OCI-LY7 (cell line): Measurements from ENCODE around the gene MTHFD1. TPM values are rescaled to one million over a fixed set of nuclear protein-coding genes. Genes with fewer than 3 reads are reported as not detected.

ENCODE experiments used
- BruUV-seq: library from RNA; stranded (reverse); fragments of 400-500 nt; replicated peaks from 2 replicates; lab custom pipeline; 2021; lab: Mats Ljungman, UMichigan
- CTCF ChIA-PET: fragments of 300-600 bp; sonication (Branson Sonifier 250); formaldehyde crosslinking; loops from one replicate; lab custom pipeline; 2022; ENCODE audit warnings: antibody characterized with exemption; ENCODE audit not compliant: unreplicated experiment; lab: Charles Lee
- POLR2A ChIA-PET: fragments of 300-600 bp; sonication (Branson Sonifier 250); formaldehyde crosslinking; loops from one replicate; lab custom pipeline; 2022; ENCODE audit warnings: antibody characterized with exemption; lab: Charles Lee
- DNase-seq: peaks from one replicate; pipeline ENCODE4 v3.0.0-alpha.2; 2015; ENCODE audit warnings: low spot score
- H2AFZ ChIP-seq: fragments of 200-600 bp; sonication (generic), shearing (Covaris generic); 2 replicates; pipeline ENCODE4 v1.6.1; 2014; ENCODE audit warnings: mild to moderate bottlenecking, antibody characterized with exemption, low read length, moderate library complexity
- H3K27ac ChIP-seq: fragments of 200-600 bp; sonication (generic); 2 replicates; pipeline ENCODE4 v1.5.1; 2014; ENCODE audit warnings: mixed run types, low read depth, mild to moderate bottlenecking, moderate library complexity, low read length, inconsistent platforms; ENCODE audit not compliant: poor library complexity, severe bottlenecking
- H3K36me3 ChIP-seq: fragments of 200-600 bp; sonication (generic); 2 replicates; pipeline ENCODE4 v1.6.1; 2014; ENCODE audit warnings: mild to moderate bottlenecking, antibody characterized with exemption, low read length, moderate library complexity, mixed read lengths; ENCODE audit not compliant: insufficient read depth
- H3K4me1 ChIP-seq: fragments of 200-600 bp; sonication (generic); 2 replicates; pipeline ENCODE4 v1.5.1; 2014; ENCODE audit warnings: mild to moderate bottlenecking, low read length; ENCODE audit not compliant: insufficient read depth, poor library complexity, severe bottlenecking
- H3K4me2 ChIP-seq: fragments of 200-600 bp; sonication (generic); 2 replicates; pipeline ENCODE4 v1.6.1; 2014; ENCODE audit warnings: mild to moderate bottlenecking, low read length
- H3K4me3 ChIP-seq: fragments of 200-600 bp; sonication (generic); 2 replicates; pipeline ENCODE4 v1.5.1; 2014; ENCODE audit warnings: mild to moderate bottlenecking, low read depth, low read length; ENCODE audit not compliant: poor library complexity, severe bottlenecking
- H3K79me2 ChIP-seq: fragments of 200-600 bp; sonication (generic); 2 replicates; pipeline ENCODE4 v1.6.1; 2016; ENCODE audit warnings: low read depth, mild to moderate bottlenecking, low read length, moderate library complexity, mixed read lengths; ENCODE audit not compliant: insufficient read depth
- H3K9me2 ChIP-seq: fragments of 200-600 bp; sonication (generic); 2 replicates; pipeline ENCODE4 v1.6.1; 2016; ENCODE audit warnings: mild to moderate bottlenecking, low read length, mixed read lengths; ENCODE audit not compliant: insufficient read depth
- H3K9me3 ChIP-seq: fragments of 200-600 bp; sonication (generic); 2 replicates; pipeline ENCODE4 v1.6.1; 2014; ENCODE audit warnings: mild to moderate bottlenecking, mixed run types, low read length, mixed read lengths
- H4K20me1 ChIP-seq: fragments of 200-600 bp; sonication (generic); 2 replicates; pipeline ENCODE4 v1.6.1; 2014; ENCODE audit warnings: mild to moderate bottlenecking, antibody characterized with exemption, low read length, moderate library complexity, mixed read lengths; ENCODE audit not compliant: insufficient read depth
- CTCF ChIP-seq: fragments of 200-600 bp; sonication (generic); conservative IDR thresholded peaks from 2 replicates; pipeline ENCODE4 v1.5.1; 2014; ENCODE audit warnings: mild to moderate bottlenecking, antibody characterized with exemption, low read length, moderate library complexity, mixed read lengths
- EZH2phosphoT487 ChIP-seq: fragments of 200-600 bp; sonication (generic); IDR thresholded peaks from 2 replicates; pipeline ENCODE4 v1.6.1; 2018; ENCODE audit warnings: low read depth, borderline replicate concordance, mild to moderate bottlenecking, mixed run types, antibody characterized with exemption, low read length, moderate library complexity, mixed read lengths
- intact Hi-C: fragments of 100-400 bp; cut with micrococcal nuclease; formaldehyde crosslinking; loops from one replicate; pipeline ENCODE4 v1.10.0; 2022; ENCODE audit not compliant: unreplicated experiment
- total RNA-seq, 2 experiments: library from RNA; depleted of rRNA in 1 of 2; stranded (reverse); fragments of >200 nt in 1 of 2; shearing (Covaris generic) in 1 of 2; gene quantifications; 2 replicates each; pipeline ENCODE4 v1.2.3, GENCODE V29; 2014 to 2022

MTHFD1 gene
- total RNA-seq, 2 experiments from 2014 or later: 73.7 to 163 TPM

GRCh38 chr14:64423987-64424386 is 35.8 kb downstream of the MTHFD1 start:
- TF ChIP-seq CTCF (no peak), EZH2phosphoT487 (no peak)
- intact Hi-C loops: loop anchor here (10.0 kb wide), 1 partner anchor 79 kb away; no protein-coding TSS in a partner anchor
- no peak overlapping the region for H2AFZ ChIP-seq
- no peaks in the 10 kb centered on the region for H4K20me1 ChIP-seq
- H3K4me2 ChIP-seq: no peak overlapping the region
- ChIA-PET CTCF (interaction anchor here (0.8 kb wide), 1 partner anchor 10 kb away, joined by 3 read pairs; no protein-coding TSS in a partner anchor), POLR2A (interaction anchor here (2.2 kb wide), 1 partner anchor 12 kb away, joined by 6 read pairs; no protein-coding TSS in a partner anchor)
- H3K9me3 ChIP-seq: no peaks in the 10 kb centered on the region
- peaks cover 95% of the 10 kb centered on the region for H3K36me3 ChIP-seq
- no peaks in the 10 kb centered on the region for H3K9me2 ChIP-seq
- no peaks in the 10 kb centered on the region for H3K79me2 ChIP-seq
- H3K4me1 ChIP-seq: no peaks in the 10 kb centered on the region
- no TSS peak for BruUV-seq
- DNase-seq: no peak
- no peak overlapping the region for H3K27ac ChIP-seq
- no peak overlapping the region for H3K4me3 ChIP-seq

GRCh38 chr14:64434528-64434927 is 46.4 kb downstream of the MTHFD1 start:
- Histone ChIP-seq H3K4me3 (no peak overlapping the region), H3K36me3 (peaks cover 97% of the 10 kb centered on the region), H3K4me1 (no peaks in the 10 kb centered on the region), H2AFZ (no peak overlapping the region), H3K27ac (no peak overlapping the region), H3K9me3 (no peaks in the 10 kb centered on the region), H3K4me2 (no peak overlapping the region), H4K20me1 (no peaks in the 10 kb centered on the region), H3K79me2 (no peaks in the 10 kb centered on the region), H3K9me2 (no peaks in the 10 kb centered on the region)
- TF ChIP-seq EZH2phosphoT487 (no peak), CTCF (no peak)
- ChIA-PET CTCF (no interaction called here), POLR2A (interaction anchor here (0.7 to 1.7 kb wide), 5 partner anchors 8 to 80 kb away, joined by 3 to 6 read pairs (median 5); no protein-coding TSS in a partner anchor)
- intact Hi-C loops: loop anchor here (5.0 kb wide), 1 partner anchor 43 kb away; no protein-coding TSS in a partner anchor
- BruUV-seq: no TSS peak
- DNase-seq: no peak

- no peak overlapping the region for H3K4me3 ChIP-seq
- no peaks in the 10 kb centered on the region for H3K9me2 ChIP-seq
- CTCF ChIA-PET: no interaction called here
- H2AFZ ChIP-seq: no peak overlapping the region
- no peak for DNase-seq
- BruUV-seq: no TSS peak
- no peaks in the 10 kb centered on the region for H3K79me2 ChIP-seq
- TF ChIP-seq CTCF (no peak), EZH2phosphoT487 (no peak)
- no peak overlapping the region for H3K27ac ChIP-seq
- H3K4me1 ChIP-seq: no peaks in the 10 kb centered on the region
- H3K9me3 ChIP-seq: no peaks in the 10 kb centered on the region
- H4K20me1 ChIP-seq: no peaks in the 10 kb centered on the region
- peaks cover 95% of the 10 kb centered on the region for H3K36me3 ChIP-seq
- intact Hi-C loops: no loop called here
- H3K4me2 ChIP-seq: no peak overlapping the region
- POLR2A ChIA-PET: no interaction called here
Observed at GRCh38 chr14:64438181-64438841, 50.2 kb downstream of the MTHFD1 start.
